T-cell (primary cell): ENCODE data around the gene ROR2. TPM values are rescaled to one million over a fixed set of nuclear protein-coding genes. Genes with fewer than 3 reads are reported as not detected.

ENCODE experiments used
- ATAC-seq, 4 experiments: fragments of 200-7000 bp in 3 of 4; fragments of 150-1000 bp in 1 of 4; cut with Tn5 transposase; replicated peaks in 1 of 4; 1 replicate in 3 of 4; 2 replicates in 1 of 4; pipeline ENCODE4 v1.10.0; 2021; ENCODE audit warnings: moderate library complexity in 3 of 4, mild to moderate bottlenecking in 2 of 4, moderate number of reproducible peaks in 1 of 4
- CTCF ChIA-PET, 2 donors: fragments of 300-600 bp; sonication (Branson Sonifier 250); formaldehyde crosslinking; loops; one replicate each; lab custom pipeline; 2022; ENCODE audit warnings: antibody characterized with exemption in 2 of 2; lab: Charles Lee
- POLR2A ChIA-PET, 2 donors: fragments of 300-600 bp; sonication (Branson Sonifier 250); formaldehyde crosslinking; loops; one replicate each; lab custom pipeline; 2022; ENCODE audit warnings: antibody characterized with exemption in 2 of 2; lab: Charles Lee
- DNase-seq, 35 experiments: peaks; one replicate each; pipeline versions ENCODE4 v3.0.0 to v3.0.0-alpha.2; 2013 to 2023
- H3K27ac ChIP-seq: one replicate; pipeline ENCODE4 v1.5.1; 2013; ENCODE audit warnings: low read length
- H3K27me3 ChIP-seq, 2 experiments: replicated peaks in 1 of 2; 1 replicate in 1 of 2; 2 replicates in 1 of 2; pipeline versions ENCODE4 v1.6.1 to v1.7.0; 2013; ENCODE audit warnings: low read length in 1 of 2, mixed read lengths in 1 of 2; ENCODE audit not compliant: control insufficient read depth in 2 of 2, insufficient read depth in 2 of 2; ENCODE audit errors: extremely low read depth in 1 of 2
- H3K36me3 ChIP-seq, 2 donors: 1 replicate in 1 of 2; 2 replicates in 1 of 2; pipeline versions ENCODE4 v1.6.1 to v1.7.0; 2013; ENCODE audit warnings: low read length in 1 of 2; ENCODE audit not compliant: control insufficient read depth in 2 of 2, insufficient read depth in 1 of 2; ENCODE audit errors: extremely low read depth in 1 of 2
- H3K4me1 ChIP-seq, 2 experiments: 1 replicate in 1 of 2; 2 replicates in 1 of 2; pipeline versions ENCODE4 v1.6.1 to v1.7.0; 2013; ENCODE audit warnings: low read length in 2 of 2, mixed read lengths in 1 of 2; ENCODE audit not compliant: insufficient read depth in 2 of 2, control insufficient read depth in 1 of 2; ENCODE audit errors: extremely low read depth in 1 of 2
- H3K4me3 ChIP-seq, 2 donors: 1 replicate in 1 of 2; 2 replicates in 1 of 2; pipeline versions ENCODE4 v1.5.1 to v1.7.0; 2013; ENCODE audit warnings: mild to moderate bottlenecking in 2 of 2, low read length in 1 of 2, moderate library complexity in 1 of 2; ENCODE audit not compliant: control insufficient read depth in 1 of 2; ENCODE audit errors: extremely low read depth in 1 of 2
- H3K9me3 ChIP-seq: 2 replicates; pipeline ENCODE4 v1.7.0; 2013
- H3K27ac Mint-ChIP-seq, 2 donors: one replicate each; pipeline ENCODE4 v1.8.0; 2020 to 2021; ENCODE audit warnings: mild to moderate bottlenecking in 2 of 2, mixed read lengths in 2 of 2
- H3K27me3 Mint-ChIP-seq, 2 donors: one replicate each; pipeline ENCODE4 v1.8.0; 2021 to 2022; ENCODE audit warnings: mixed read lengths in 2 of 2
- H3K36me3 Mint-ChIP-seq: one replicate; pipeline ENCODE4 v1.8.0; 2021; ENCODE audit warnings: mixed read lengths
- H3K4me1 Mint-ChIP-seq, 3 donors: one replicate each; pipeline ENCODE4 v1.8.0; 2020 to 2022; ENCODE audit warnings: mixed read lengths in 3 of 3, mild to moderate bottlenecking in 1 of 3
- H3K4me3 Mint-ChIP-seq, 3 donors: one replicate each; pipeline ENCODE4 v1.8.0; 2020 to 2022; ENCODE audit warnings: mild to moderate bottlenecking in 3 of 3, mixed read lengths in 3 of 3, moderate library complexity in 3 of 3
- H3K9me3 Mint-ChIP-seq, 3 donors: one replicate each; pipeline ENCODE4 v1.8.0; 2020 to 2022; ENCODE audit warnings: mixed read lengths in 3 of 3
- WGBS: methylation state at CpG from one replicate; pipeline ENCODE4 v1.1.5; 2013; ENCODE audit warnings: missing lambda C conversion rate; ENCODE audit not compliant: insufficient coverage; 5-methylcytosine and 5-hydroxymethylcytosine counted together
- total RNA-seq, 35 experiments: library from RNA in 6 of 35; stranded (reverse) in 6 of 35; fragments of 120-200 nt in 1 of 35; gene quantifications; one replicate each; pipeline versions ENCODE4 v1.2.1 to v1.2.4 and lab custom pipeline; 2013 to 2026

The ROR2 gene
- total RNA-seq, 5 donors from 2014 or later (not counting 1 experiment from before 2014, with no cell fraction given), result 0.07 to 0.28 (median 0.15) TPM; not detected in 1

- H3K27me3 Mint-ChIP-seq, result peaks cover 32 to 33% of the 10 kb centered on the region in 2 donors
- no peaks in the 10 kb centered on the region for H3K9me3 ChIP-seq
Observed at GRCh38 chr9:91677331-91677730, 272.7 kb downstream of the ROR2 start.

GRCh38 chr9:91676046-91676445, 274.0 kb downstream of the ROR2 start:
- ATAC-seq (no peak), DNase-seq (no peak)
- Mint-ChIP-seq H3K27me3 (peaks cover 30 to 33% of the 10 kb centered on the region in 2 donors), H3K4me3 (no peak overlapping the region), H3K4me1 (no peaks in the 10 kb centered on the region), H3K36me3 (no peaks in the 10 kb centered on the region), H3K27ac (no peak overlapping the region), H3K9me3 (peaks cover 0 to 9% (median 5%) of the 10 kb centered on the region in 3 donors)
- no peaks in the 10 kb centered on the region for H3K9me3 ChIP-seq
- ChIA-PET CTCF (no interaction called here), POLR2A (no interaction called here)
- H3K27me3 ChIP-seq, result peaks cover 0 to 17% of the 10 kb centered on the region in 2 experiments
- no peaks in the 10 kb centered on the region for H3K36me3 ChIP-seq
- H3K4me3 ChIP-seq, result no peak overlapping the region
- H3K4me1 ChIP-seq, result no peaks in the 10 kb centered on the region
- no peak overlapping the region for H3K27ac ChIP-seq
- WGBS, result no CpG with 5 or more reads among the region's 1 CpG

More at GRCh38 chr9:91677331-91677730, 272.7 kb downstream of the ROR2 start:
- peaks cover 0 to 26% of the 10 kb centered on the region in 2 experiments for H3K27me3 ChIP-seq
- H3K36me3 ChIP-seq, result no peaks in the 10 kb centered on the region
- no peak overlapping the region for H3K27ac ChIP-seq
- H3K36me3 Mint-ChIP-seq, result no peaks in the 10 kb centered on the region
- no peaks in the 10 kb centered on the region for H3K9me3 Mint-ChIP-seq
- CTCF ChIA-PET, result no interaction called here
- no peak overlapping the region for H3K4me3 ChIP-seq
- peaks cover 5% of the 10 kb centered on the region in 3 donors for H3K4me1 Mint-ChIP-seq
- DNase-seq (no peak), ATAC-seq (no peak)
- H3K27ac Mint-ChIP-seq, result no peak overlapping the region
- 85% methylated on average over 2 of the region's 3 CpGs for WGBS
- POLR2A ChIA-PET, result no interaction called here
- H3K4me1 ChIP-seq, result peaks cover 0 to 5% of the 10 kb centered on the region in 2 experiments
- no peak overlapping the region for H3K4me3 Mint-ChIP-seq

- POLR2A ChIA-PET, result no interaction called here
- Histone ChIP-seq H3K4me1 (no peaks in the 10 kb centered on the region), H3K27ac (no peak overlapping the region), H3K4me3 (no peak overlapping the region), H3K27me3 (no peaks in the 10 kb centered on the region), H3K36me3 (no peaks in the 10 kb centered on the region), H3K9me3 (no peaks in the 10 kb centered on the region)
- Mint-ChIP-seq H3K4me3 (no peak overlapping the region), H3K9me3 (no peaks in the 10 kb centered on the region), H3K27me3 (peaks cover 0 to 7% of the 10 kb centered on the region in 2 donors), H3K27ac (no peak overlapping the region), H3K4me1 (no peaks in the 10 kb centered on the region), H3K36me3 (no peaks in the 10 kb centered on the region)
- no peak for ATAC-seq
- no peak for DNase-seq
- CTCF ChIA-PET, result no interaction called here
- WGBS, result 100% methylated on average over 2 of the region's 8 CpGs
Observed at GRCh38 chr9:91664663-91665062, 285.4 kb downstream of the ROR2 start.

GRCh38 chr9:91663858-91664257, 286.2 kb downstream of the ROR2 start:
- ATAC-seq (no peak), DNase-seq (no peak)
- no peak overlapping the region for H3K4me3 Mint-ChIP-seq

GRCh38 chr9:91661451-91661850, 288.6 kb downstream of the ROR2 start:
- H3K27me3 Mint-ChIP-seq, result peaks cover 6 to 12% of the 10 kb centered on the region in 2 donors
- ATAC-seq, result no peak
- DNase-seq, result no peak
- H3K36me3 Mint-ChIP-seq, result no peaks in the 10 kb centered on the region
- no peaks in the 10 kb centered on the region for H3K27me3 ChIP-seq
- no peaks in the 10 kb centered on the region for H3K9me3 Mint-ChIP-seq
- no peak overlapping the region for H3K27ac Mint-ChIP-seq
- H3K27ac ChIP-seq, result no peak overlapping the region
- ChIA-PET POLR2A (no interaction called here), CTCF (no interaction called here)
- no peaks in the 10 kb centered on the region for H3K4me1 ChIP-seq
- H3K36me3 ChIP-seq, result no peaks in the 10 kb centered on the region
- no peaks in the 10 kb centered on the region for H3K4me1 Mint-ChIP-seq
- no CpG with 5 or more reads among the region's 3 CpGs for WGBS
- H3K4me3 ChIP-seq, result no peak overlapping the region
- no peaks in the 10 kb centered on the region for H3K9me3 ChIP-seq
- H3K4me3 Mint-ChIP-seq, result no peak overlapping the region

More at GRCh38 chr9:91663858-91664257, 286.2 kb downstream of the ROR2 start:
- CTCF ChIA-PET, result no interaction called here
- Histone ChIP-seq H3K4me1 (no peaks in the 10 kb centered on the region), H3K27ac (no peak overlapping the region), H3K4me3 (no peak overlapping the region), H3K9me3 (no peaks in the 10 kb centered on the region), H3K36me3 (no peaks in the 10 kb centered on the region), H3K27me3 (no peaks in the 10 kb centered on the region)
- no peaks in the 10 kb centered on the region for H3K36me3 Mint-ChIP-seq
- POLR2A ChIA-PET, result no interaction called here
- no peak overlapping the region for H3K27ac Mint-ChIP-seq
- peaks cover 0 to 6% of the 10 kb centered on the region in 2 donors for H3K27me3 Mint-ChIP-seq
- H3K4me1 Mint-ChIP-seq, result no peaks in the 10 kb centered on the region
- 96% methylated on average over 5 of the region's 6 CpGs for WGBS
- H3K9me3 Mint-ChIP-seq, result no peaks in the 10 kb centered on the region

GRCh38 chr9:91660521-91660920, 289.5 kb downstream of the ROR2 start:
- Mint-ChIP-seq H3K36me3 (no peaks in the 10 kb centered on the region), H3K9me3 (no peaks in the 10 kb centered on the region), H3K27ac (no peak overlapping the region), H3K27me3 (peaks cover 8 to 17% of the 10 kb centered on the region in 2 donors), H3K4me1 (no peaks in the 10 kb centered on the region), H3K4me3 (no peak overlapping the region)
- no peak for DNase-seq
- ChIA-PET POLR2A (no interaction called here), CTCF (no interaction called here)
- peaks cover 0 to 3% of the 10 kb centered on the region in 2 experiments for H3K27me3 ChIP-seq
- no peaks in the 10 kb centered on the region for H3K9me3 ChIP-seq
- H3K4me1 ChIP-seq, result no peaks in the 10 kb centered on the region
- H3K27ac ChIP-seq, result no peak overlapping the region
- H3K4me3 ChIP-seq, result no peak overlapping the region
- no peak for ATAC-seq
- H3K36me3 ChIP-seq, result no peaks in the 10 kb centered on the region
- no CpG with 5 or more reads among the region's 1 CpG for WGBS
